SH-SY5Y (cell line): Measurements from ENCODE around the gene TP53BP1.

ENCODE experiments used
- GATA2 ChIP-seq: IDR thresholded peaks from 2 replicates; pipeline ENCODE4 v1.6.1; 2011; ENCODE audit warnings: mild to moderate bottlenecking, low read depth, low read length
- GATA3 ChIP-seq: IDR thresholded peaks from 2 replicates; pipeline ENCODE4 v1.6.1; 2011; ENCODE audit warnings: low read depth, mild to moderate bottlenecking, low read length, moderate library complexity

- no peak for TF ChIP-seq GATA2
- no peak for TF ChIP-seq GATA3
Measured at GRCh38 chr15:43429687-43430086, 63.3 kb downstream of the TP53BP1 start.
